T-helper 1 cell treated with Interleukin-12 subunit alpha and Interleukin-12 subunit beta and Interleukin-4 antibody, amounts not matched to agents 30 ng/mL and 1 ng/mL, for 36 hours (primary cell): ENCODE measurements around the gene DNAJB8. TPM values are rescaled to one million over a fixed set of nuclear protein-coding genes. Genes with fewer than 3 reads are reported as not detected.

Source experiments
- intact Hi-C: fragments of 100-400 bp; cut with micrococcal nuclease; formaldehyde crosslinking; loops from one replicate; pipeline ENCODE4 v1.15.1; 2024
- total RNA-seq: library from RNA; stranded (reverse); gene quantifications from 2 replicates; pipeline ENCODE4 v1.2.3, GENCODE V29; 2022

The DNAJB8 gene
- total RNA-seq, 1 donor from 2014 or later: not detected

DNA sequence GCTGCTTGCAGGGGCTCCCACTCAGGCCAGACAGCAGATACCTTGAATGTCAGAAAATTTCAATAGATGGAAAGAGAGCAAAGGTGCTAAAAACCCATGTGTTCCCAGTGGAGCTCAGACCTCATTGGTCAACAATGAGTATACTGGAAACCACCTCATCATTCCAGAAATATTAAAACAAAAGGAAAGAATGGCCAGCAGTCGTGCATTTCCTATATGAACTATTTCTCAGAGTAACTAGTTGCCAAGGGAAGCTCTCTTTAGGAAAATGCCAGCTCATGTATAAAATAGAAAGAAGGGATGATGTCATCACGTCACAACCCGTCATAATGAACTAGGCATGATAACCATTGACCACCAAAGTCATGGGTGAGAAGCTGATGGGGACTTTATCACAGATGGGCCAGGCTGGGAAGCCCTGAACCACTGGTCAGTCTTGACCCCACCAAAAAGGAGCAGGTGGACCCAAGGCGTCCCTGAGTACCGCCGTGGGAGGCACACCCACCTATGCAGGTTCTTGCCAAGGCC lies 17.5 kb downstream of the DNAJB8 start:
- intact Hi-C loops: loop anchor here (2.0 to 10.0 kb wide), 6 partner anchors 168 to 854 kb away; partner anchors contain the start of genes EEFSEC, MCM2, SEC61A1 and TPRA1

DNA sequence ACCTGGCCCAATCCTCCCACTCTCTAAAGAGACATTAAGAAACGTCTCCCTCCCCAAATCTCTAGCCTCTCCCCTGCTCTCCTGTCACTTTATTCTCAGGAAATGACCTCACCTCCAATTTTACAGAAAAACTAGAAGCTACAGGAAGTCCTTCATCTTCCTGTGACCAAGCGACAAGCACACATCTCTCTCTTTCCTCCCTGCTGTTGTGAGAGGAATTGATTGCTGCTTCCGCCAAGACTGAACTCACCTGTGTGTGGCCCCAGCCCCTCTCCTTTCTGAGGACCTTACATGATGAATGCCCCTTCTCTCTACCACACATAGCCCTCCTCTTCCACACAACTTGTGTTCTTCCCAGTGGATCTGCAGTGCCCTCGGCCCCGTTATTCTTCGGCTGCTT lies 18.2 kb downstream of the DNAJB8 start:
- intact Hi-C loops: loop anchor here (1.0 to 10.0 kb wide), 7 partner anchors 19 to 854 kb away; partner anchors contain the start of genes EEFSEC, MCM2, SEC61A1 and TPRA1

DNA sequence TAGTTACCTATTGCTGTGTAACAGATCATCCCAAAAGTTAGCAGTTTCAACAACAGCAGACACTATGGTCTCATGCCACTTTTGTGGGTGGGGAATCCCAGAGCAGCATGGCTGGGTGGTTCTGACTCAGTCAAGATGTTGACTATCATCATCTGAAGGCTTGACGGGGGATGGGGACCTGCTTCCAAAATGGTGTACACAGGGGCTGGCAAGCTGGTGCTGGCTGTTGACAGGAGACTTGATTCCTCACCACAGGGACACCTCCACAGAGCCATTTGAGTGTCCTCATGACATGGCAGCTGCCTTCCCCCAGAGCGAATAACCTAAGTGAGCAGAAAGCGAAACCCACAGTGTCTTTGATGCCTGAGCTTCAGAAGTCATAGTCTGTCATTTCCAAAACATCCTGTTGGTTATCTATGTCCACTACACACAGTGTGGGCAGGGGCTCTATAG lies 19.1 kb downstream of the DNAJB8 start:
- intact Hi-C loops: loop anchor here (1.0 to 10.0 kb wide), 9 partner anchors 20 to 853 kb away; partner anchors contain the start of genes EEFSEC, MCM2, RUVBL1 and SEC61A1

DNA sequence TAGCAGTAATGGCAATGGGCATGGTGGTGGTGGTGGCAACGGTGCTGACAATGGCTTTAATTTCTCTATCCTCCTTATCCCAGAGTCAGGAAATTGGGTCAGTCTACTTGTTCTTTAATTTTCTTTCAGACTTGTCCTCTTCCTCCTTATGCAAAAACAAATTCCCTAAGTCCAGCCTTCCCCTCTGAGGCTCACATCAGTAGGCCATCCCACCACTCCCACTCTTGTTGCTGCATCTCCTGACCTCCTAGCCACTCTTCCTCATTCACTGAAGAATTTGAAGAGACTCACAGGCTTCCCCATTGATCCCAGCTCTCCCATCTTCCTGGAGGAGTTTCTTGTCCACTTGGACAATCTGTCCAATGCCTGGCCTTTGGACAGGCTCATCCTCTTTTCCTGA lies 19.9 kb downstream of the DNAJB8 start:
- intact Hi-C loops: loop anchor here (1.0 to 10.0 kb wide), 7 partner anchors 40 to 852 kb away; partner anchors contain the start of genes EEFSEC, MCM2, RUVBL1 and SEC61A1

DNA sequence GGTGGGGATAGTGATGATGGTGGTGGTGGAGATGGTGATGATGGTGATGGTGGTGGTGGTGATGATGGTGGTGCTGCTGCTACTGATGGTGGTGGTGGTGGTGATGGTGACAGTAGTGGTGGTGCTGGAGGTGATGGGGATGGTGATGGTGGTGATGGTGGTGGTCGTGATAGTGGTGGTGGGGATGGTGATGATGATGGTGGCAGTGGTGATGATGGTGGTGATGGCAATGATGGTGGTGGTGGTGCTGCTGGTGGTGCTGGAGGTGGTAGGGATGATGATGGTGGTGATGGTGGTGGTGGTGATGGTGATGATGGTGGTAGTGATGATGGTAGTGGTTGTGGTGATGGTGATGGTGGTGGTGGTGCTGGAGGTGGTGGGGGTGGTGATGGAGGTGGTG lies 21.3 kb downstream of the DNAJB8 start:
- intact Hi-C loops: loop anchor here (5.0 to 10.0 kb wide), 5 partner anchors 172 to 851 kb away; partner anchors contain the start of genes EEFSEC, MCM2, SEC61A1 and TPRA1

DNA sequence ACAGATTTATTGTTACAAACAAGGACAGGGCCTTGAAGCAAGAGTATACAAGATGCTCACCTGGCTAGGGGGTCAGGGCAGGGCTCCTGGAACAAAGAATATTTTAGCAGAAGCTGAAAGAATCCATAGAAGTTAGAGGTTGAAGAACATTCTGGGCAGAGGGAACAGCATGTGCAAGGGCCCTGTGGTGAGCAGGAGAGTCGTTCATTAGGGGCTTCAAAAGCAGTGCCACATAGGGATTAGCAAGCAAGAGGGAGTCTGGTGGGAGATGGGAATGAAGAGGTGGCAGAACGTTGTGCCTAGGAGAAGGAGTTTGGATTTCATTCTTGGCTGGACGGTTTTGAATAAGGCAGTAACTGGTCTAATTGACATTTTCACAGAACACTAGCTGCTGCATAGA lies 22.9 kb downstream of the DNAJB8 start:
- intact Hi-C loops: loop anchor here (10.0 kb wide), 1 partner anchor 849 kb away; the partner anchor contains the start of genes MCM2 and TPRA1

DNA sequence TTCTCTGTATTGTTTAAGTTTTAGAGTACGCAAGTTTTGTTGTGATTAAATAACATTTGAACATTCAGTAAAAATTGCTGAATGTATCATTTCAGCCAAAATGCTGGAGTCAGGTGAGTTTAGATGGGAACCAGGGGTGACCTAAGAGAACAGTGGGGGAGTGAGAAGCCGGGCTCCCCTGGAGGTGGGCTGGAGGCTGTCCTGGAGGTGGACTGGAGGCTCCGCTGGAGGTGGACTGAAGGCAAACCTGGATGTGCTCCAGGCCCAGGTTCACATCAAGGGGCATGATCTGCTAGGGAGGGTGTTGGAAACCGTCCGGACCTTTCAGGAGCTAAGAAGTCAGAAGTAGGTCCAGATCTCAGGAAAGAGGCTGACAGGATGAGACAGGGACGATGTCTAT lies 23.7 kb downstream of the DNAJB8 start:
- intact Hi-C loops: loop anchor here (10.0 kb wide), 1 partner anchor 848 kb away; the partner anchor contains the start of genes MCM2 and TPRA1

DNA sequence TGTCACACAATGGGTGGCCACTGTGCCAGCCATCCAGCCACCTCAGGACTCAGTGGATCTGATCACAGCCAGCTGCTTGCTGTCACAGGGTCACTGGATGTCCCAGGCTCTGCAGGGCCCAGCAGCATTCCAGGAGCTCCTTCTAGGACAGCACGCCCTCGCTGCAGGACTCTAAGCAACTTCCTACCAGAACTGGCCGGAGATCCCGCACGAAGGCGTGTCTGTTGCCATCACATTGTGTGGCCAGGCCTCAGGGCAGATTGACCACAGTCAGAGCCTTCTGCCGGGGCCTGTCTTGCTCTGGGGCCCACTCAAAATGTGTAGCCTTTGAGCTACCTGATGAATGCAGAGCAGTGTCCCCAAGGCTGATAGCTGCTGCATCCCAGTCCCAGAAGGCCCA lies 24.6 kb downstream of the DNAJB8 start:
- intact Hi-C loops: loop anchor here (10.0 kb wide), 1 partner anchor 847 kb away; the partner anchor contains the start of genes MCM2 and TPRA1

DNA sequence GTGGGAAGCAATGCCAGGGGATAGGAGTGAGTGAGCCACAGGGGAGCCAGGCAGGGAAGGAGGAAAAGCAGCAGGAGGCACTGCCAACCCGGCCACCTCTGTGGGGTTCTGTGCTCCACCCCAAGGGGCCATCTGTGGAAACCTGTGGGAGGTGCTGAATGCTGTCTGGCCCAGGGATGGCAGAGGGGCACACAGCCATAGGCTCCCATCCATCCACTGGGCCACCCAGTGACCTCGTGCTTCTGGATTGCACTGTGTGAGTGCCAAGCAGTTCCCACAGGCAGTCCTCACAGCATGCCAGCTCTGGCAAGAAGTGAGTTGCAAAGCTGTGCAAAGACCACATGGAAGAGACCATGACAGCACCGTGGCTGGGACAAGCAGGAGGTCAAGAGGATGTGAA lies 27.5 kb downstream of the DNAJB8 start:
- intact Hi-C loops: no loop called here

DNA sequence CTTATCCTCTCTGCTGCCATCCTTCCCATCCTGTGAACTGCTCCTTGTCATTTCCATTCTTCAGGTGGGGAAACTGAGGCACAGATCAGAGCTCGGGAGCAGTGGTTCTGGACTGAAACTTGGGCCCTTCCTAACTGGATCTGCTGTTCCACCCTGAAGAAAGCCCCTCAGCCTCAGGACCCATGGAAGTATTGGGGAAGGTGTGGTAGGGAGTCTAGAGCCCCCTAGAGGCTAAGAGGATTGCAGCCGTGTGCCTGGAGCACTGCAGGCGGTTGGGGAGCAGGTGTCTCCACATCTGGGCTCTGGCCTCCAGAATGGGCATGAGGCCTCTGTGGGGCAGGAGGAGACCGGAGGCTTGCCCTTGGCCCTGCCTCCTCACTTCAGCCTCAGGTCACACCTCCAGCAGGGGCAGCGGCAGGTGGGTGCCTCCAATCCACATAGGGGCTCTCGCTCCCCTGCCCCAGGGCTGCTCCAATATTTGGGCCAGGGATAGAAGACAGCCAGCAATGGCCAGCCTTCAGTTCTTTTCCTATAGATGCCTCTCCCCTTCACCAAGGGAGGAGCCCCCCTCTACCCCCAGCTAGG lies 28.1 kb downstream of the DNAJB8 start:
- intact Hi-C loops: no loop called here

DNA sequence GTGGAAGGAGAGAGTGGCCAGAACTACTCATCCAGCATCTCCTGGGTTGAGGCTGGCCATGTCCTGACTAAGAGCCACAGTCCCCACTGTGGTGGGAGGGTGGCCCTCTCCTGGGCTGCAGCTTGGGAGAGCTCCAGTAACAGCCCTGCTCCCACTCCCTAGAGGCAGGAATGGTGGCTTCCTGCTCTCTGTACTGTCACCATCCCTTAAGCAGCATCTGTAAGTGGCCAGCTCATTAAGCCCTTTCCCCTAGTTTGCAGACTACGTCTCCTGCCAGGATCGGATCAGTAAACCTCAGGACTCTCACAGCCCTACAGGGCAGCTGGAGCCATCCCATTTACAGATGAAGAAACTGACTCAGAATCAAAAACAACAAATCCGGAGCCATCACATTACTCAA lies 30.5 kb downstream of the DNAJB8 start:
- intact Hi-C loops: no loop called here

DNA sequence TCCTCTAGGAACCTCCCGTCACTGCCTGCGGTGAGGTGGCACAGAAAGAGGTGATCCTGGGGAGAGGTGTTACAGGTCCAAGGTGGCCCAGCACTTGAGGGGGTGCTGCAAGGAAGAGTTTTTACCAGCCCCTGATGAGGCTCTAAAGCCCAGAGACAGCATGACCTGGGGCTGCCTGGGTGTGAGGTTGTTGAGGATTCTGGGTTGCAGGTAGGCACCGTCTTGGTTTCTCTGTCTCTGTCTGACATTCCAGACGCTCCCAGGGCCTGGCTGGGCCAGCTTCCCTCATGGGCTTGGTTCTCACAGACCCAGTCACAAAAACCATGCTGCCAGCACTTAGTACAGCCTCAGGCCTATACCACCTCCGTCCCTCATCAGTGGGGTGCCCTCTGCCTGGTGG lies 31.1 kb downstream of the DNAJB8 start:
- intact Hi-C loops: no loop called here

DNA sequence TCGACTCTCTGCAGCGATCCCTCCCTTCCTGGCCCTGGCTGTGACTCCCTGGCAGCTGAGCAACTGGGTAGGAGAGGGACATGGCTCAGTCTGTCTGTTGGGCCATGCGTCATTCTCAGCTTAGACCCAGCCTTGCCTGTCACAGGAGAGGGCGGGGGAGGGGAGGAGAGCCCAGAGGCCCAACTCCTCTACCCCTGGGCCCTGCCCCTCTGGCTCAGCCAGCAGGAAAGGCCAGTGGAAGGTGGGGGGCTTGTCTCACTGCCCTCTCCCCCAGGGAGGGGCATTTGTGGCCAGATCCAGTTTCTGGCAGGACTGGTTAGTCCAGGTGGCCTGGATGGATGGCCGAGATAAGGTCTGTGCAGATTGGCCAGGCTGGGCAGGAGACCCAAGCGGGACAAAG lies 31.6 kb downstream of the DNAJB8 start:
- intact Hi-C loops: no loop called here

DNA sequence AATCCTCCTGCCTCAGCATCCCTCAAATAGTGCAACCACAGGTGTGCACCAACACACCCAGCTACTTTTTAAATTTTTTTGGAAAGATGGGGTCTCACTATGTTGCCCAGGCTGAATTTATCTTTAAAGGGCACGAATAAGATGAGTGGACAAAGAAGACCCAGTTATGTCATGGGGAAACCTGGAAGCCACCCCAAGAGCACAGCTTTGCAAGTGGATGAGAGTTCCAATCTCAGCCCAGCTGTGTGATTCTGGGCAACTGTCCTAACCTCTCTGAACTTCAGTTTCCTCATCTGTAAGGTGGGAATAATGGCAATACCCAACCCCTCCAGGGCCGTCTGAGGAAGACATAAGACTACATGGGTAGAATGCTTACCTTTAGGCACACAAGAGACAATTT lies 32.2 kb downstream of the DNAJB8 start:
- intact Hi-C loops: no loop called here

DNA sequence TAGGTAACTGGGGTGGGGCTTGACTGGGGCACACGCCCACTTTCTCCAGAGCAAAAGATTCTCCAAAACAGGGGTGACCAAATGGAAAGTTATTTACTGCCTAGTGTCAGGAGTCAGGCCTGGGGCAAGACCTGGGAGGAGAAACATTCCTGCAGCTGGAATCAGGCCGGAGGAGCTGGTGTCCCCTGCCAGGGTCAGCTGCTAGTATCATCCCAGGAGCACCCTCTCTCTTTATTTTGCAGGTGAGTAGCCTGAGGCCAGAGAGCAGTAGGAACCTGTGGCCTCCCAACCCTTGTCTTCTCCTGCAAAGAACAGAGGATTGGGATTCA lies 32.9 kb downstream of the DNAJB8 start:
- intact Hi-C loops: no loop called here

DNA sequence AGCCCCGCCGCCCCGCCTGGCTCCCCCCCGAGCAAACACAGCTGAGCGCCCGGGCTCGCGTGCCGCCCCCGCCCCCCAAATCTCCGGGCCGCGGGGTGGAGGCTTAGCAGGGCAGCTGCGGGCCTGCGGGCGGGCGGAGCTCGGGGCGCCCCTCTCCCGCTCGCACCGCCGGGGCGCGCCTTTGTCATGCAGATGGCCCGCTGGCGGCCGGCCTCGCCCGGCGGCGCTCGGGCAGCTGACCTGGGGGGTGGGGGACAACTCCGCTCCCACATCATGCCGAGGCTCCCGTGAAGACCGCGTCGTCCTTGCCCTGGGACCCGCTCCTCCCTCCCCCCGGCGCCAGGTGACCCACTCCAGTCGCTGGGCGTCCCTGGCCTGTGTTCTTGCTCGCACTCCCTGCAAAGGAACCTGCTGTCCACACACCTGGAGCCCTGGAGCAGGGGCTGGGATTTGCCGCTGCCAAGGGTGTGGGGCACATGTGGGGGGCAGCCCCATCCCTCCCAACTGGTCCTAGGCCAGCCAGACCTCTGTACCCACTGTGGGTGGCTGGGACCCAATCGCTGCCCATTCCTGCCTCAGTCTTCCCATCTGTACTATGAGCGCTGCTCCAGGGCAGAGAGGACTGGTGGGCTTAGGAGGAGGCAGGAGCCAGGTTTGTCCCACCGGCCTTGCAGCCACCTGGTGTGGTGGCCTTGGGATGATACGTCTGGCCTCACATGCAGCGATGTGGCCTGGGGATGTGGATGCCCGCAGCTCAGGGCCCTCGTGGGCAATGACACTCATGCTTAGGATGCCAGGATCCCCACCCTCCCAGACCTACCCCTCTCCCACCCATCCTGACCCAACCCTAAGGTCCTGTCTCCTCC lies 33.5 kb downstream of the DNAJB8 start:
- intact Hi-C loops: no loop called here

DNA sequence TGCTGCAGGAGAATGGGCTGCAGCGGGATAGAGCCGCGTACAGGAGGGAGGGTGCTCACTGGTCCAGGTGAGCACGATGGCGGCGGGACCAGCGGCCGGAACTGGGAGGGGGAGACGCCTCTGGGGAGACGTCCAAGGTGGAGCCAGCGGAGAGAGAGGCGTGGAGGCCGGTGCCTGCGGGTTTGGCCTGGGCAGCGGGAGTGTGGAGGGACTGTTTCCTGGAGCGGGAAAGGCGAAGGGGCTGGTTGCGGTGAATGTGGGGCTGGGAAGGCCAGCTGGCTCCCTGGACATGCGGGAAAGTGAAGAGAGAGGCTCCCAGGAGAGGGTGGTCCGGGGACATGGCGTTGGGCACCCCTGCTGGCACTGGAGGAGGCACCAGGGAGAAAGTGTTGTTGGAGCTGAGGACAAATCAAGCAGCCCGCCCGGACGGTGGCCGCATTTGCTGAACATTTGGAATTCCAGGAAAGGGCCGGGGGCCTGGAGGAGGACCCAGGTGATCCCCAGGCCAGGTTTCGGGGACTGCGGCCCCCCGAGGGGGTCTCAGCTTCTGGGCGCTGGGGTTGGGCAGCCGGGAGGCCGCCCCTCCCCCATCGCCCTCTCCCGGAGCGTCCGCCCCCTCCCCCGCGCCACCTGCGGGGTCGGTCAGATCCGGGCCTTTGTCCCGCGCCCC lies 34.3 kb downstream of the DNAJB8 start:
- intact Hi-C loops: no loop called here

DNA sequence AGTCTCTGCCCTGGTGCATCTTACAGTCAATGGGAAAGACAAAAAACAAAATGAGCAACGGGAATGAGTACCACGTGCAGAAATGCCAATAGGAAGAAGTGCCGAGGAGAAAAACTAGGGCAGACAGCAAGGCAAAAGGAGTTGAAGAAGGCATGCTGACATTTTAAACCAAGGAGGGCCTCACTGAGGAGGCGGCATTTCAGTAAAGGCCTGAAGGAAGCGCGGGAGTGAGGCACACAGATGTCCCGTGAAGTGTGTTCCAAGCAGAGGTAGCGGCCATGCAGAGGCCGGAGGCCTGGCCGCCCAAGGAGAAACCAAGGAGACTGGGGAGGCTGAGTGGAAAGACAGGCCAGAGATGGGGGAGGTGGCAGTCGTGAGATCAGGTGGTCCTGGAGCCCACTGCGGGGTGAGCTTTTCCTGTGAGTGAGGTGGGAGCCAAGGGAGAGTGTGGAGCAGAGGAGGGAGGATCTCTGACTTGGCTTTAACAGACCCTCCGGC lies 34.8 kb downstream of the DNAJB8 start:
- intact Hi-C loops: no loop called here

DNA sequence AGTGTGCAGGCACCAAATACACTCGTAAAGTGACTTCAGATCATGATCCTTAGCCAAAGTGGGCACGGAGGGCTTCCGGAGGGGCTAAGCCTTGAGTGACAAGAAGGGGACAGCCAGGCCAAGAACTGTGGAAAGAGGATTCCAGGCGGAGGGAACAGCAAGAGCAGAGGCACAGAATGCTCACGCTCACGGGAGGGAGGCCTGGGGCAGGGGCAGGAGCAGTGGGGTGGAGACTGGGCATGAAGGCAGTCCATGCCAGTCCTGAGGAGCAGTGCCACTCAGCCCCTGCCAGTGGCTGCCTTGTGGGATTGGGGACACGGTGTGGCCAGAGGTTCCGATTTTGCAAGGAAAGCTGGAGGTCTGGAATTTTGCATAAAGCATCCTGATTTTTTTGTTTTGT lies 36.0 kb downstream of the DNAJB8 start:
- intact Hi-C loops: no loop called here

DNA sequence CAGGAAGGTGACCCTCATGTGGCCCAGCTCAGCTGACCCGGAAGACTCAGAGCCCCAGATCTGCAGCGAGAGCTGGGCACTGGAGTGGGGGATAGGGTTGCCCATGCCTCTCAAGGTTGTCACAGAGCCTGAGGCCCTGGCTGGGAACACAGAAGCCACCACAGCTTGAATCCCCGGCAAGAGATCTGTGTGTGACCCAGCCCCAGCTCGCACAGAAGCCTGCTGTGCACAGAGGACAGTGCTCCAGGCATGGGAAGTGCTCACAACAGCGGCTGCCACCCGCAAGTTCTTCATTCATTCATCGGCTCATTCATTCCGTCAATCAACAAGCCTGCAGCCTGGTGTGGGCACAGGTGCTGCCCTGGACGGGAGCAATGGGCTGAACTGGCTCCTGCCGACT lies 36.4 kb downstream of the DNAJB8 start:
- intact Hi-C loops: no loop called here

DNA sequence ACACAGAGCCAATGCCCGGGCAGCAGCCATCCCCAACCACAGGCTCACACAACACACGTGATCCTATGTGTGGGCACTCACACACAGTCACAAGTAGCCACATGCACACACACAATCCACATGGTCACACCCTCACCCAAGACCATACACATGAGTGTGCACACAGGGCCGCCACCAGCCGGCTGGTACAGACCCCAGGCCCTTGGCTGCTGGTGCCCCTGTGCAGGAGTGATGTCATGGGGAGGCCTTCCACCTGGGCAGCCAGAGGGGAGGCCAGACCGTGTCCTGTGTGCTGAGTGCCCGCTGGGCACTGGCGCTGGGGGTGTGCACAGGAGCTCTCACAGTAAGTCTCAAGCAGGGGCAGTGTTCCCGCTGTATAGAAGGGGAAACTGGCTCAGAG lies 36.9 kb downstream of the DNAJB8 start:
- intact Hi-C loops: no loop called here
